ENCODE results near the gene TUBA1C. TPM values are rescaled to one million over a fixed set of nuclear protein-coding genes. Genes with fewer than 3 reads are reported as not detected.
"Not testable (repeated sequence)": the region's sequence is repeated elsewhere in the genome, so short reads cannot be mapped to it uniquely, and the experiment has no call there.

Gene TUBA1C
- polyA plus RNA-seq, 1 donor from 2014 or later: 63.0 TPM

GRCh38 chr12:49282302-49282701 is 17.4 kb downstream of the TUBA1C start:
- TF ChIP-seq, protein P1, sequence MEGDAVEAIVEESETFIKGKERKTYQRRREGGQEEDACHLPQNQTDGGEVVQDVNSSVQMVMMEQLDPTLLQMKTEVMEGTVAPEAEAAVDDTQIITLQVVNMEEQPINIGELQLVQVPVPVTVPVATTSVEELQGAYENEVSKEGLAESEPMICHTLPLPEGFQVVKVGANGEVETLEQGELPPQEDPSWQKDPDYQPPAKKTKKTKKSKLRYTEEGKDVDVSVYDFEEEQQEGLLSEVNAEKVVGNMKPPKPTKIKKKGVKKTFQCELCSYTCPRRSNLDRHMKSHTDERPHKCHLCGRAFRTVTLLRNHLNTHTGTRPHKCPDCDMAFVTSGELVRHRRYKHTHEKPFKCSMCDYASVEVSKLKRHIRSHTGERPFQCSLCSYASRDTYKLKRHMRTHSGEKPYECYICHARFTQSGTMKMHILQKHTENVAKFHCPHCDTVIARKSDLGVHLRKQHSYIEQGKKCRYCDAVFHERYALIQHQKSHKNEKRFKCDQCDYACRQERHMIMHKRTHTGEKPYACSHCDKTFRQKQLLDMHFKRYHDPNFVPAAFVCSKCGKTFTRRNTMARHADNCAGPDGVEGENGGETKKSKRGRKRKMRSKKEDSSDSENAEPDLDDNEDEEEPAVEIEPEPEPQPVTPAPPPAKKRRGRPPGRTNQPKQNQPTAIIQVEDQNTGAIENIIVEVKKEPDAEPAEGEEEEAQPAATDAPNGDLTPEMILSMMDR (IDR thresholded peaks at IDR 0.05; ENCODE audit: poor library complexity, severe bottlenecking): no peak
- TF ChIP-seq MXI1 (conservative IDR thresholded peaks at IDR 0.05; ENCODE audit: poor library complexity, severe bottlenecking): no peak
- TF ChIP-seq SMC3 (conservative IDR thresholded peaks at IDR 0.05; ENCODE audit: poor library complexity): no peak
- TF ChIP-seq EZH2 (IDR thresholded peaks at IDR 0.05; ENCODE audit: borderline replicate concordance, insufficient read depth, low read length, poor library complexity, severe bottlenecking): no peak
- TF ChIP-seq RAD21 (conservative IDR thresholded peaks at IDR 0.05): no peak
- TF ChIP-seq EP300 (conservative IDR thresholded peaks at IDR 0.05; ENCODE audit: poor library complexity, severe bottlenecking): no peak
- TF ChIP-seq POLR2AphosphoS5 (IDR thresholded peaks at IDR 0.05): no peak
- H2AFZ ChIP-seq (ENCODE audit: low read depth, low read length): no peak overlapping the region

DNA sequence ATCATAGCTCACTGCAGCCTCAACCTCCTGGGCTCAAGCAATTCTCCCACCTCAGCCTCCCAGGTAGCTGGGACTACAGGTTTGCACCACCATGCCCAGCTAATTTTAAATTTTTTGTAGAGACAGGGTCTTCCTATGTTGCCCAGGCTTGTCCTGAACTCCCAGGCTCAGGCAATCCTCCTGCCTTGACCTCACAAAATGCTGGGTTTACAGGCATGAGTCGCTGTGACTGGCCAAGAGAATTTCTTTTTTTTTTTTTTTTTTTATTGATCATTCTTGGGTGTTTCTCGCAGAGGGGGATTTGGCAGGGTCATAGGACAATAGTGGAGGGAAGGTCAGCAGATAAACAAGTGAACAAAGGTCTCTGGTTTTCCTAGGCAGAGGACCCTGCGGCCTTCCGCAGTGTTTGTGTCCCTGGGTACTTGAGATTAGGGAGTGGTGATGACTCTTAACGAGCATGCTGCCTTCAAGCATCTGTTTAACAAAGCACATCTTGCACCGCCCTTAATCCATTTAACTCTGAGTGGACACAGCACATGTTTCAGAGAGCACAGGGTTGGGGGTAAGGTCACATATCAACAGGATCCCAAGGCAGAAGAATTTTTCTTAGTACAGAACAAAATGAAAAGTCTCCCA is 18.0 kb downstream of the TUBA1C start:
- not testable (repeated sequence) for H2AFZ ChIP-seq (ENCODE audit: low read depth, low read length)

More at GRCh38 chr12:49282302-49282701, 17.4 kb downstream of the TUBA1C start:
- no peaks in the 10 kb centered on the region for H3K9me2 ChIP-seq (ENCODE audit: insufficient read depth, low read length)
- no peaks in the 10 kb centered on the region for H4K20me1 ChIP-seq (ENCODE audit: insufficient read depth)
- H3K27me3 ChIP-seq (ENCODE audit: insufficient read depth, low read depth, low read length): no peaks in the 10 kb centered on the region
- no peaks in the 10 kb centered on the region for H3K79me2 ChIP-seq (replicated peaks; ENCODE audit: insufficient read depth, low read length)
- H3K36me3 ChIP-seq (ENCODE audit: insufficient read depth, low read length): no peaks in the 10 kb centered on the region
- no peaks in the 10 kb centered on the region for H3F3A ChIP-seq (ENCODE audit: insufficient read depth, low read length, poor library complexity, severe bottlenecking)
- no peaks in the 10 kb centered on the region for H3K9me3 ChIP-seq (ENCODE audit: low read length)
- no peak overlapping the region for H3K4me2 ChIP-seq (ENCODE audit: low read length)
- no peak overlapping the region for H3K27ac ChIP-seq (ENCODE audit: low read length)
- no peak overlapping the region for H3K9ac ChIP-seq (ENCODE audit: low read length)
- H3K4me3 ChIP-seq (ENCODE audit: low read length): no peak overlapping the region

GRCh38 chr12:49283541-49284429 is 18.9 kb downstream of the TUBA1C start:
- H3K9ac ChIP-seq (ENCODE audit: low read length): no peak overlapping the region
- no peak overlapping the region for H2AFZ ChIP-seq (ENCODE audit: low read depth, low read length)
- no peaks in the 10 kb centered on the region for H3K36me3 ChIP-seq (ENCODE audit: insufficient read depth, low read length)
- H3F3A ChIP-seq (ENCODE audit: insufficient read depth, low read length, poor library complexity, severe bottlenecking): no peaks in the 10 kb centered on the region
- H3K27ac ChIP-seq (ENCODE audit: low read length): no peak overlapping the region
- H3K4me3 ChIP-seq (ENCODE audit: low read length): no peak overlapping the region
- no peaks in the 10 kb centered on the region for H4K20me1 ChIP-seq (ENCODE audit: insufficient read depth)
- no peaks in the 10 kb centered on the region for H3K27me3 ChIP-seq (ENCODE audit: insufficient read depth, low read depth, low read length)
- TF ChIP-seq RAD21 (conservative IDR thresholded peaks at IDR 0.05): no peak
- TF ChIP-seq TAF1 (IDR thresholded peaks at IDR 0.05; ENCODE audit: low read depth): no peak
- no peak for TF ChIP-seq MXI1 (conservative IDR thresholded peaks at IDR 0.05; ENCODE audit: poor library complexity, severe bottlenecking)
- TF ChIP-seq EP300 (conservative IDR thresholded peaks at IDR 0.05; ENCODE audit: poor library complexity, severe bottlenecking): no peak
- TF ChIP-seq, protein P1 (IDR thresholded peaks at IDR 0.05; ENCODE audit: poor library complexity, severe bottlenecking): no peak
- no peak for TF ChIP-seq POLR2AphosphoS5 (IDR thresholded peaks at IDR 0.05)
- no peak for TF ChIP-seq SMC3 (conservative IDR thresholded peaks at IDR 0.05; ENCODE audit: poor library complexity)
- TF ChIP-seq EZH2 (IDR thresholded peaks at IDR 0.05; ENCODE audit: borderline replicate concordance, insufficient read depth, low read length, poor library complexity, severe bottlenecking): no peak
- TF ChIP-seq REST (IDR thresholded peaks at IDR 0.05; ENCODE audit: borderline replicate concordance): no peak
- no peaks in the 10 kb centered on the region for H3K9me2 ChIP-seq (ENCODE audit: insufficient read depth, low read length)
- no peaks in the 10 kb centered on the region for H3K9me3 ChIP-seq (ENCODE audit: low read length)
- no peaks in the 10 kb centered on the region for H3K79me2 ChIP-seq (replicated peaks; ENCODE audit: insufficient read depth, low read length)
- no peak overlapping the region for H3K4me2 ChIP-seq (ENCODE audit: low read length)

More for the DNA sequence above, 18.0 kb downstream of the TUBA1C start:
- H3K79me2 ChIP-seq (replicated peaks; ENCODE audit: insufficient read depth, low read length); H4K20me1 ChIP-seq (ENCODE audit: insufficient read depth); H3K9me2 ChIP-seq (ENCODE audit: insufficient read depth, low read length); H3K4me3 ChIP-seq (ENCODE audit: low read length); H3K9ac ChIP-seq (ENCODE audit: low read length); H3F3A ChIP-seq (ENCODE audit: insufficient read depth, low read length, poor library complexity, severe bottlenecking); H3K9me3 ChIP-seq (ENCODE audit: low read length); H3K27ac ChIP-seq (ENCODE audit: low read length); H3K4me2 ChIP-seq (ENCODE audit: low read length); H3K27me3 ChIP-seq (ENCODE audit: insufficient read depth, low read depth, low read length); H3K36me3 ChIP-seq (ENCODE audit: insufficient read depth, low read length): not testable (repeated sequence)

All from neural cell (in vitro differentiated cells).